Right atrium auricular region (tissue), 2 donors: ENCODE data around the gene SYNC. TPM values are rescaled to one million over a fixed set of nuclear protein-coding genes. Genes with fewer than 3 reads are reported as not detected.

Experiments used
- DNase-seq: peaks from one replicate; pipeline ENCODE4 v3.0.0-alpha.2; 2019; ENCODE audit warnings: low spot score
- H3K27ac ChIP-seq, 2 donors: fragments of 200-600 bp; sonication (generic); 1 replicate in 1 of 2; 2 replicates in 1 of 2; pipeline ENCODE4 v1.5.1; 2016 to 2019
- H3K27me3 ChIP-seq, 2 donors: fragments of 200-600 bp; sonication (generic); one replicate each; pipeline versions ENCODE4 v1.5.1 to v1.6.0; 2017 to 2019
- H3K36me3 ChIP-seq: fragments of 200-600 bp; sonication (generic); one replicate; pipeline ENCODE4 v1.5.1; 2016
- H3K4me1 ChIP-seq, 2 donors: fragments of 200-600 bp; sonication (generic); one replicate each; pipeline versions ENCODE4 v1.5.1 to v1.6.0; 2017 to 2019
- H3K4me3 ChIP-seq, 2 donors: fragments of 200-600 bp; sonication (generic); 1 replicate in 1 of 2; 2 replicates in 1 of 2; pipeline ENCODE4 v1.5.1; 2017 to 2019; ENCODE audit warnings: mild to moderate bottlenecking in 1 of 2, moderate library complexity in 1 of 2
- H3K9me3 ChIP-seq, 2 donors: fragments of 200-600 bp; sonication (generic); one replicate each; pipeline ENCODE4 v1.5.1; 2019
- CTCF ChIP-seq, 2 donors: fragments of 200-600 bp; sonication (generic); IDR thresholded peaks; one replicate each; pipeline ENCODE4 v1.5.1; 2019; ENCODE audit warnings: antibody characterized with exemption in 2 of 2
- total RNA-seq, 2 donors: library from RNA; depleted of rRNA; stranded (reverse); fragments of >200 nt; gene quantifications; one replicate each; pipeline ENCODE4 v1.1.0, GENCODE V29; 2016

Gene SYNC
- total RNA-seq, 2 donors from 2014 or later: 19.0 to 32.8 TPM

GRCh38 chr1:32728413-32729077 is 26.0 kb upstream of the SYNC start:
- Histone ChIP-seq H3K9me3 (no peaks in the 10 kb centered on the region), H3K36me3 (no peaks in the 10 kb centered on the region), H3K4me1 (peaks cover 0 to 12% of the 10 kb centered on the region in 2 donors), H3K27ac (no peak overlapping the region), H3K27me3 (no peaks in the 10 kb centered on the region), H3K4me3 (no peak overlapping the region)
- no peak for TF ChIP-seq CTCF (IDR thresholded peaks at IDR 0.05)
- no peak for DNase-seq

DNA sequence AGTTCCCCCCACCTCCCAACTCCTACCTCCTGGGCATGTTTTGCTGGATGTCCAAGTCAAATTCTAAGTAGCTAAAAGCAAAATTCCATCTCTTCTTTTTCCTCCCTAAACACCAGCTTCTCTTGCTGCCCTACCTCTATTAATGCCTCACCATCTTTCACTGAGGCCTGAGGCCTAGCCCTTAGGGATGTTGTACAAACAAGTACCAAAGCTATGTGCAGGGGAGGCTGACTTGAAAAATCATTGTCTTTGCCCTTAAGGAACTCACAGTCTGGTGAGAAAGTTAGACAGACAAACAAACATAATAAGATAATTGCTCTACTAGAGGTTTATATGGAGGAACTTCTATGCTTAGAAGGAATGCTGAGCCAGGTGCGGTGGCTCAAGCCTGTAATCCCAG is 25.3 kb upstream of the SYNC start:
- Histone ChIP-seq H3K27me3 (no peaks in the 10 kb centered on the region), H3K9me3 (no peaks in the 10 kb centered on the region), H3K4me3 (no peak overlapping the region), H3K27ac (no peak overlapping the region), H3K4me1 (peaks cover 0 to 12% of the 10 kb centered on the region in 2 donors), H3K36me3 (no peaks in the 10 kb centered on the region)
- TF ChIP-seq CTCF (IDR thresholded peaks at IDR 0.05): no peak
- DNase-seq: no peak

- Histone ChIP-seq H3K4me1 (peaks cover 0 to 12% of the 10 kb centered on the region in 2 donors), H3K27me3 (no peaks in the 10 kb centered on the region), H3K36me3 (no peaks in the 10 kb centered on the region), H3K27ac (no peak overlapping the region), H3K4me3 (no peak overlapping the region), H3K9me3 (no peaks in the 10 kb centered on the region)
- DNase-seq: no peak
- no peak for TF ChIP-seq CTCF (IDR thresholded peaks at IDR 0.05)
These were observed 23.0 kb upstream of the SYNC start for GRCh38 chr1:32725615-32725982.

- H3K4me1 ChIP-seq: peaks cover 0 to 12% of the 10 kb centered on the region in 2 donors
- no peak overlapping the region for H3K4me3 ChIP-seq
- H3K27ac ChIP-seq: no peak overlapping the region
- no peaks in the 10 kb centered on the region for H3K9me3 ChIP-seq
- peak; percentile 74 for DNase-seq
- no peaks in the 10 kb centered on the region for H3K27me3 ChIP-seq
- no peak for TF ChIP-seq CTCF (IDR thresholded peaks at IDR 0.05)
- H3K36me3 ChIP-seq: no peaks in the 10 kb centered on the region
These were observed 22.4 kb upstream of the SYNC start for GRCh38 chr1:32724678-32725614.

GRCh38 chr1:32719681-32720275 is 17.2 kb upstream of the SYNC start:
- Histone ChIP-seq H3K27ac (no peak overlapping the region), H3K4me3 (no peak overlapping the region), H3K9me3 (no peaks in the 10 kb centered on the region), H3K36me3 (no peaks in the 10 kb centered on the region), H3K27me3 (no peaks in the 10 kb centered on the region), H3K4me1 (peaks cover 0 to 2% of the 10 kb centered on the region in 2 donors)
- DNase-seq: no peak
- no peak for TF ChIP-seq CTCF (IDR thresholded peaks at IDR 0.05)
